H1 (cell line): ENCODE measurements around the gene TNFAIP2. TPM values are rescaled to one million over a fixed set of nuclear protein-coding genes. Genes with fewer than 3 reads are reported as not detected.

Experiments used
- CTCF ChIA-PET: fragments of 300-600 bp; sonication (Branson Sonifier 250); formaldehyde crosslinking; loops from one replicate; lab custom pipeline; 2021; ENCODE audit not compliant: partially characterized antibody; lab: Charles Lee
- POLR2A ChIA-PET: fragments of 300-600 bp; sonication (Branson Sonifier 250); formaldehyde crosslinking; loops from one replicate; lab custom pipeline; 2021; ENCODE audit warnings: inconsistent platforms; ENCODE audit not compliant: partially characterized antibody; lab: Charles Lee
- DNase-seq, 2 experiments: peaks; one replicate each; pipeline versions ENCODE4 v3.0.0 to v3.0.0-alpha.2; 2010 to 2022; ENCODE audit warnings: low spot score in 2 of 2, low read depth in 1 of 2, mixed read lengths in 1 of 2
- FAIRE-seq: peaks from 2 replicates; lab custom pipeline; 2011; peaks lifted over from hg19 to GRCh38; lab: Jason Lieb, UNC
- H2AFZ ChIP-seq: 2 replicates; pipeline ENCODE4 v1.8.1; 2012; ENCODE audit warnings: low read length, inconsistent platforms
- H2AK5ac ChIP-seq: 2 replicates; pipeline ENCODE4 v1.6.1; 2013; ENCODE audit warnings: low read depth, low read length
- H2BK120ac ChIP-seq: replicated peaks from 2 replicates; pipeline ENCODE3; 2013; ENCODE audit warnings: low read depth, low read length, inconsistent platforms
- H2BK12ac ChIP-seq: 2 replicates; pipeline ENCODE4 v1.6.1; 2013; ENCODE audit warnings: low read depth, low read length
- H2BK15ac ChIP-seq: 2 replicates; pipeline ENCODE4 v1.6.1; 2013; ENCODE audit warnings: low read length
- H2BK20ac ChIP-seq: 2 replicates; pipeline ENCODE4 v1.6.1; 2013; ENCODE audit warnings: low read length
- H2BK5ac ChIP-seq: 2 replicates; pipeline ENCODE4 v1.6.1; 2013; ENCODE audit warnings: low read depth, low read length
- H3K14ac ChIP-seq: 2 replicates; pipeline ENCODE4 v1.6.1; 2013; ENCODE audit warnings: inconsistent platforms; ENCODE audit not compliant: insufficient read length
- H3K18ac ChIP-seq: 2 replicates; pipeline ENCODE4 v1.6.1; 2013; ENCODE audit warnings: low read length; ENCODE audit errors: extremely low read depth
- H3K23ac ChIP-seq: 2 replicates; pipeline ENCODE4 v1.6.1; 2013; ENCODE audit warnings: inconsistent platforms; ENCODE audit not compliant: insufficient read length
- H3K23me2 ChIP-seq: 2 replicates; pipeline ENCODE4 v1.6.1; 2013; ENCODE audit warnings: low read depth, low read length
- H3K27ac ChIP-seq: 2 replicates; pipeline ENCODE4 v1.6.1; 2011; ENCODE audit warnings: low read depth, low read length, inconsistent platforms
- H3K27me3 ChIP-seq, 4 experiments: replicated peaks in 1 of 4; 1 replicate in 1 of 4; 2 replicates in 3 of 4; pipeline versions ENCODE4 v1.6.1 to v1.8.1; 2011 to 2013; ENCODE audit warnings: low read length in 3 of 4, mild to moderate bottlenecking in 3 of 4, inconsistent platforms in 2 of 4, mixed read lengths in 2 of 4, moderate library complexity in 1 of 4; ENCODE audit not compliant: control insufficient read depth in 3 of 4, insufficient read depth in 3 of 4; ENCODE audit errors: extremely low read depth in 1 of 4
- H3K36me3 ChIP-seq, 4 experiments: 2 replicates each; pipeline versions ENCODE4 v1.6.1 to v1.8.1; 2011 to 2013; ENCODE audit warnings: mild to moderate bottlenecking in 4 of 4, low read length in 3 of 4, moderate library complexity in 2 of 4, control low read depth in 1 of 4, inconsistent platforms in 1 of 4; ENCODE audit not compliant: insufficient read depth in 4 of 4, control insufficient read depth in 2 of 4
- H3K4ac ChIP-seq: replicated peaks from 2 replicates; pipeline ENCODE3; 2013; ENCODE audit warnings: low read length, low read depth, mixed read lengths, inconsistent platforms; ENCODE audit not compliant: insufficient read length
- H3K4me1 ChIP-seq, 4 experiments: replicated peaks in 1 of 4; 1 replicate in 1 of 4; 2 replicates in 3 of 4; pipeline versions ENCODE4 v1.6.1 to v1.8.1; 2011 to 2013; ENCODE audit warnings: low read length in 3 of 4, inconsistent platforms in 2 of 4, mixed read lengths in 1 of 4; ENCODE audit not compliant: insufficient read depth in 4 of 4, control insufficient read depth in 3 of 4
- H3K4me2 ChIP-seq, 2 experiments: 2 replicates each; pipeline versions ENCODE4 v1.6.1 to v1.8.1; 2011 to 2013; ENCODE audit warnings: low read depth in 2 of 2, low read length in 2 of 2, control low read depth in 1 of 2, inconsistent platforms in 1 of 2, mild to moderate bottlenecking in 1 of 2; ENCODE audit not compliant: insufficient read depth in 1 of 2
- H3K4me3 ChIP-seq, 4 experiments: fragments of 200-600, 300-600 bp in 1 of 4; sonication (generic), shearing (Covaris generic), sonication (Bioruptor Twin) in 1 of 4; 2 replicates each; pipeline versions ENCODE4 v1.5.1 to v1.8.1; 2011 to 2016; ENCODE audit warnings: low read length in 4 of 4, low read depth in 3 of 4, control low read depth in 2 of 4, inconsistent platforms in 2 of 4, mild to moderate bottlenecking in 2 of 4, mixed read lengths in 1 of 4, moderate library complexity in 1 of 4; ENCODE audit not compliant: insufficient read depth in 2 of 4; ENCODE audit errors: extremely low read depth in 1 of 4
- H3K56ac ChIP-seq: replicated peaks from 2 replicates; pipeline ENCODE3; 2013; ENCODE audit warnings: low read depth, mild to moderate bottlenecking, mixed read lengths, low read length, inconsistent platforms; ENCODE audit not compliant: insufficient read length
- H3K79me1 ChIP-seq: 2 replicates; pipeline ENCODE4 v1.6.1; 2013; ENCODE audit warnings: low read depth, low read length, control low read depth
- H3K79me2 ChIP-seq, 2 experiments: 2 replicates each; pipeline versions ENCODE4 v1.6.1 to v1.8.1; 2012 to 2013; ENCODE audit warnings: low read length in 2 of 2, mild to moderate bottlenecking in 2 of 2, inconsistent platforms in 1 of 2; ENCODE audit not compliant: insufficient read depth in 2 of 2, control insufficient read depth in 1 of 2
- H3K9ac ChIP-seq, 4 experiments: replicated peaks in 1 of 4; 1 replicate in 1 of 4; 2 replicates in 3 of 4; pipeline versions ENCODE4 v1.6.1 to v1.8.1; 2011 to 2013; ENCODE audit warnings: low read depth in 3 of 4, low read length in 3 of 4, control low read depth in 2 of 4, mild to moderate bottlenecking in 2 of 4, moderate library complexity in 2 of 4, inconsistent platforms in 1 of 4; ENCODE audit errors: extremely low read depth in 1 of 4
- H3K9me3 ChIP-seq, 2 experiments: 2 replicates each; pipeline versions ENCODE4 v1.6.1 to v1.8.1; 2012 to 2013; ENCODE audit warnings: mild to moderate bottlenecking in 2 of 2, moderate library complexity in 2 of 2, control low read depth in 1 of 2, inconsistent platforms in 1 of 2, low read depth in 1 of 2, low read length in 1 of 2, mixed read lengths in 1 of 2; ENCODE audit not compliant: insufficient read depth in 2 of 2
- H4K20me1 ChIP-seq, 2 experiments: replicated peaks in 1 of 2; 2 replicates each; pipeline versions ENCODE3 to v1.8.1; 2011 to 2013; ENCODE audit warnings: inconsistent platforms in 2 of 2, low read length in 2 of 2, mild to moderate bottlenecking in 1 of 2; ENCODE audit not compliant: insufficient read depth in 2 of 2, control insufficient read depth in 1 of 2
- H4K5ac ChIP-seq: 2 replicates; pipeline ENCODE4 v1.6.1; 2013; ENCODE audit warnings: low read length, low read depth, mixed read lengths, inconsistent platforms; ENCODE audit not compliant: insufficient read length
- H4K8ac ChIP-seq: 2 replicates; pipeline ENCODE4 v1.8.0; 2013; ENCODE audit warnings: mild to moderate bottlenecking, moderate library complexity, low read length, inconsistent platforms; ENCODE audit not compliant: insufficient read depth; ENCODE audit errors: extremely low read depth
- H4K91ac ChIP-seq: replicated peaks from 2 replicates; pipeline ENCODE3; 2013; ENCODE audit warnings: low read length, mixed read lengths, inconsistent platforms; ENCODE audit not compliant: insufficient read length
- CREB1 ChIP-seq: IDR thresholded peaks from 2 replicates; pipeline ENCODE4 v1.6.1; 2012; ENCODE audit warnings: inconsistent platforms
- EZH2 ChIP-seq: fragments of 200-600 bp; sonication (generic); IDR thresholded peaks from 2 replicates; pipeline ENCODE4 v1.7.1; 2012; ENCODE audit warnings: low read depth, mild to moderate bottlenecking, moderate library complexity, low read length, inconsistent platforms; ENCODE audit not compliant: severe bottlenecking
- GABPA ChIP-seq: IDR thresholded peaks from 2 replicates; pipeline ENCODE4 v1.6.1; 2011; ENCODE audit warnings: mild to moderate bottlenecking, low read length, moderate library complexity, borderline replicate concordance; ENCODE audit not compliant: insufficient read depth
- POLR2A ChIP-seq, 2 experiments: IDR thresholded peaks; 1 replicate in 1 of 2; 2 replicates in 1 of 2; pipeline ENCODE4 v1.6.1; 2011; ENCODE audit warnings: low read depth in 2 of 2, low read length in 2 of 2, mild to moderate bottlenecking in 2 of 2; ENCODE audit errors: control extremely low read depth in 1 of 2
- RXRA ChIP-seq: IDR thresholded peaks from 2 replicates; pipeline ENCODE4 v1.6.1; 2011; ENCODE audit warnings: low read depth, mild to moderate bottlenecking, low read length, moderate library complexity; ENCODE audit not compliant: insufficient read depth
- SRF ChIP-seq: IDR thresholded peaks from 2 replicates; pipeline ENCODE4 v1.6.1; 2011; ENCODE audit warnings: mild to moderate bottlenecking, low read depth, low read length, moderate library complexity
- WGBS, 2 experiments: shearing (Covaris generic) in 1 of 2; methylation state at CpG; one replicate each; pipeline versions ENCODE4 v1.1.6 to v1.1.7; 2013 to 2015; ENCODE audit warnings: low lambda C conversion rate in 2 of 2, mixed read lengths in 2 of 2, inconsistent platforms in 1 of 2, low coverage in 1 of 2, missing lambda C conversion rate in 1 of 2; ENCODE audit not compliant: insufficient replicate concordance in 2 of 2, insufficient coverage in 1 of 2, insufficient read length in 1 of 2; ENCODE audit errors: extremely low coverage in 1 of 2, missing lambda C conversion rate in 1 of 2; 5-methylcytosine and 5-hydroxymethylcytosine counted together
- polyA plus RNA-seq, 7 experiments: library from polyadenylated mRNA; depleted of rRNA in 3 of 7; stranded (reverse) in 5 of 7; unstranded in 2 of 7; fragments of >200 nt in 5 of 7; fragments of 200-250 nt in 2 of 7; gene quantifications; 1 replicate in 5 of 7; 2 replicates in 1 of 7; 4 replicates in 1 of 7; pipeline versions ENCODE4 v1.2.1 to v1.2.3, GENCODE V29; 2011 to 2013; ENCODE audit warnings: missing spikeins in 2 of 7, mixed read lengths in 2 of 7
- total RNA-seq: library from RNA; stranded (reverse); fragmentation: NEBNext Ultra II Directional; extraction: Animal tissue kit (Norgen Biotek cat#: 25700); gene quantifications from 2 replicates; pipeline ENCODE4 v1.2.1, GENCODE V29; 2021
- TF ChIP-seq, protein P1 (sequence below): IDR thresholded peaks from 2 replicates; pipeline ENCODE4 v1.6.1; 2012; ENCODE audit warnings: inconsistent platforms

The TNFAIP2 gene
- total and polyA plus RNA-seq, 2 of the 8 experiments (the other 6 are each of a cell fraction or from before 2014, with no cell fraction given): 28.3 to 34.5 TPM

DNA sequence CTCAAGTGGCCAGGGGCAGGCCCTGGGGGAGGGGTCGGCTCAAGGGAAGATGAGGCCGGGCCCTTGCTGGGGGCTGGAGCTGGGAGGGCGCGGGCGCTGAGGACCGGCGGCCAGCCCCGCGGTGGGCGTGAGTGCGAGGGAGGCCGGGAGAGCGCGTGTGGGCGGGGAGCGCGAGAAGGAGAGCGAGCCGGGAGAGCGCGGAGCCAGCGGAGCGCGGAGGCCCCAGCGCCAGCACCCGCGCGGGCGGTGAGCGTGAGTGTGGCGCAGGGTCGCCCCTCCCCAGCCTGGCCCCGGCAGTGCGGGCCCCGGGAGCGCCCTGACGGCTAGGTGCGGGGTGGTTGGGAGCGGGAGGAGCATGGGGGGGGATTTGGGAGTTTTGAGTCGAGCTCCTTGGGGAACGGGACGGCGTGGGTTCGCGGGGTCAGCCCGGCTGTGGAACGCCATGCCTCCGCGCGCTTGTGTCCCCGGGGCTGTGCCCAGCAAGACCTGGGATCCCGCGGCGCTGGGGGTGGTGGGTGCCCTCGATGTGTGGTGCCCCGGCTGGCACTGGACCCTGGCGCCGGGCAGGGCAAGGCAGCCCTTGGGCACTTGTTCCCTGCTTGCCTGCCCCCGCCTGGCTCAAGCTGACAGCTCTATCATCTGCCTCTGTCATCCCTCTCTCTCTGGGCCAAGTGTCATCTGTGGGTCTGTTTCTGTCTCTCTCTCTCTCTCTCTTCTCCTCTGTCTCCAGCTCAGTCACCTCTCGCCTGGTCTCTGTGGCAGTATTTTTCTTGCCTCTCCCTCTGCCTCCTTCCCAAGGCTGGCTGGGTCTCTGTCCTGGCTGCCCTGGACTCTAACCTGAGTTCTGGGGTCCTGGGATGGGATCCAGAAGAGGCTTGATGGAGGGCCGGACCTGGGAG, 39.0 kb upstream of the TNFAIP2 start, which contains the start of gene LBHD2:
Gene LBHD2 (plus strand): TSS at position 190 of the 899 bp plus-strand sequence. CDS start 1,803 bp downstream, outside the sequence.
- no peak within 1 kb of the TSS for H2BK5ac ChIP-seq
- TF ChIP-seq POLR2A (IDR thresholded peaks at IDR 0.05; ENCODE audit: control extremely low read depth in 1 of 2, low read depth in 2 of 2, low read length in 2 of 2) (no peak), CREB1 (no peak), RXRA (no peak), SRF (no peak), GABPA (0 out of 2 replicates have a peak, but pooled peaks have one; percentile 29), EZH2 (peak; percentile 46)
- TF ChIP-seq, protein P1, sequence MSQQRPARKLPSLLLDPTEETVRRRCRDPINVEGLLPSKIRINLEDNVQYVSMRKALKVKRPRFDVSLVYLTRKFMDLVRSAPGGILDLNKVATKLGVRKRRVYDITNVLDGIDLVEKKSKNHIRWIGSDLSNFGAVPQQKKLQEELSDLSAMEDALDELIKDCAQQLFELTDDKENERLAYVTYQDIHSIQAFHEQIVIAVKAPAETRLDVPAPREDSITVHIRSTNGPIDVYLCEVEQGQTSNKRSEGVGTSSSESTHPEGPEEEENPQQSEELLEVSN: no peak
- H3K4ac ChIP-seq: no peak within 1 kb of the TSS
- ChIA-PET CTCF (interaction anchor here (0.6 to 4.3 kb wide), 9 partner anchors 9 to 207 kb away, joined by 3 to 27 read pairs (median 5); no protein-coding TSS in a partner anchor), POLR2A (interaction anchor here (1.6 kb wide), 1 partner anchor 11 kb away, joined by 4 read pairs; the partner anchor contains the start of gene EXOC3L4)
- H3K36me3 ChIP-seq: no peaks in the 10 kb centered on the region
- H2AFZ ChIP-seq: no peak within 1 kb of the TSS
- no peaks in the 10 kb centered on the region for H3K79me1 ChIP-seq
- H2AK5ac ChIP-seq: no peak within 1 kb of the TSS
- peaks cover 0 to 7% of the 10 kb centered on the region in 2 experiments for H4K20me1 ChIP-seq
- H4K5ac ChIP-seq: no peak within 1 kb of the TSS
- H3K27me3 ChIP-seq: peaks cover 3 to 18% (median 15%) of the 10 kb centered on the region in 4 experiments; a peak in 6 of 7 replicates
- H2BK120ac ChIP-seq: no peak within 1 kb of the TSS
- H2BK12ac ChIP-seq: no peak within 1 kb of the TSS
- H3K14ac ChIP-seq: no peak within 1 kb of the TSS
- H3K18ac ChIP-seq: no peak within 1 kb of the TSS
- no peak within 1 kb of the TSS for H4K91ac ChIP-seq
- no peak within 1 kb of the TSS for H3K27ac ChIP-seq
- H4K8ac ChIP-seq: peak within 1 kb of the TSS; percentile 59
- peaks cover 0 to 3% (median 1%) of the 10 kb centered on the region in 4 experiments; a peak in 3 of 7 replicates for H3K4me1 ChIP-seq
- peaks cover 23% of the 10 kb centered on the region; the same call in 1 of the 2 replicates for H3K23me2 ChIP-seq
- peak within 1 kb of the TSS; percentile 9 to 57 (median 34); a peak in 6 of 8 replicates for H3K4me3 ChIP-seq
- FAIRE-seq: no peak
- H3K23ac ChIP-seq: no peak within 1 kb of the TSS
- H3K9ac ChIP-seq: no peak within 1 kb of the TSS
- peak within 1 kb of the TSS; percentile 9 for H3K56ac ChIP-seq
- H3K4me2 ChIP-seq: peak within 1 kb of the TSS; percentile 57 to 67
- 33% methylated on average over 30 of the region's 61 CpGs; no CpG with 5 or more reads in 1 of the 2 experiments for WGBS, 2 experiments
- no peaks in the 10 kb centered on the region for H3K79me2 ChIP-seq
- H3K9me3 ChIP-seq: no peaks in the 10 kb centered on the region
- peak in 1 of 2 experiments; percentile 52 for DNase-seq
- no peak within 1 kb of the TSS for H2BK15ac ChIP-seq
- no peak within 1 kb of the TSS for H2BK20ac ChIP-seq
